Measurements from ENCODE around the gene NOX3. TPM values are rescaled to one million over a fixed set of nuclear protein-coding genes. Genes with fewer than 3 reads are reported as not detected.

The NOX3 gene
- total RNA-seq, 2 experiments from 2014 or later: not detected

GRCh38 chr6:155439376-155439775, 16.3 kb downstream of the NOX3 start:
- ChIA-PET CTCF (no interaction called here), POLR2A (no interaction called here)
- H3K9me3 ChIP-seq (ENCODE audit: control insufficient read depth in 1 of 2, insufficient read depth in 1 of 2, low read length in 2 of 2): no peaks in the 10 kb centered on the region
- H3K36me3 ChIP-seq (ENCODE audit: insufficient read depth, low read length): no peaks in the 10 kb centered on the region
- H3K36me3 Mint-ChIP-seq (ENCODE audit: low read depth): no peaks in the 10 kb centered on the region
- ATAC-seq (ENCODE audit: poor library complexity) (no peak), DNase-seq (no peak)
- H3K4me3 ChIP-seq (ENCODE audit: low read length): no peak overlapping the region
- no peak overlapping the region for H3K27ac ChIP-seq (ENCODE audit: low read depth in 1 of 2, low read length in 2 of 2)
- peaks cover 4% of the 10 kb centered on the region for H3K27me3 Mint-ChIP-seq
- no peak for TF ChIP-seq CTCF (IDR thresholded peaks at IDR 0.05)
- no peak overlapping the region for H3K27ac Mint-ChIP-seq
- H3K4me3 Mint-ChIP-seq: no peak overlapping the region
- H3K9me3 Mint-ChIP-seq: no peaks in the 10 kb centered on the region
- intact Hi-C loops (cut with DNase I, micrococcal nuclease): no loop called here
- H3K4me1 Mint-ChIP-seq (ENCODE audit: low read depth): no peaks in the 10 kb centered on the region
- H3K27me3 ChIP-seq (ENCODE audit: control insufficient read depth in 1 of 2, insufficient read depth in 2 of 2, low read length in 2 of 2): no peaks in the 10 kb centered on the region
- H3K4me1 ChIP-seq (ENCODE audit: insufficient read depth, low read length): no peaks in the 10 kb centered on the region

- H3K4me3 Mint-ChIP-seq: no peak overlapping the region
- Histone ChIP-seq H3K4me1 (ENCODE audit: insufficient read depth, low read length) (no peaks in the 10 kb centered on the region), H3K27me3 (ENCODE audit: control insufficient read depth in 1 of 2, insufficient read depth in 2 of 2, low read length in 2 of 2) (no peaks in the 10 kb centered on the region), H3K9me3 (ENCODE audit: control insufficient read depth in 1 of 2, insufficient read depth in 1 of 2, low read length in 2 of 2) (no peaks in the 10 kb centered on the region), H3K4me3 (ENCODE audit: low read length) (no peak overlapping the region), H3K27ac (ENCODE audit: low read depth in 1 of 2, low read length in 2 of 2) (no peak overlapping the region), H3K36me3 (ENCODE audit: insufficient read depth, low read length) (no peaks in the 10 kb centered on the region)
- ChIA-PET POLR2A (no interaction called here), CTCF (no interaction called here)
- ATAC-seq (ENCODE audit: poor library complexity): no peak
- H3K9me3 Mint-ChIP-seq: no peaks in the 10 kb centered on the region
- no peaks in the 10 kb centered on the region for H3K4me1 Mint-ChIP-seq (ENCODE audit: low read depth)
- TF ChIP-seq CTCF (IDR thresholded peaks at IDR 0.05): no peak
- intact Hi-C loops (cut with DNase I, micrococcal nuclease): no loop called here
- DNase-seq: no peak
- H3K27ac Mint-ChIP-seq: no peak overlapping the region
- H3K27me3 Mint-ChIP-seq: peaks cover under 1% of the 10 kb centered on the region
- no peaks in the 10 kb centered on the region for H3K36me3 Mint-ChIP-seq (ENCODE audit: low read depth)
These were observed 18.5 kb downstream of the NOX3 start for GRCh38 chr6:155436981-155437749.

- no peak for TF ChIP-seq CTCF (IDR thresholded peaks at IDR 0.05)
- no peaks in the 10 kb centered on the region for H3K27me3 Mint-ChIP-seq
- H3K36me3 Mint-ChIP-seq (ENCODE audit: low read depth): no peaks in the 10 kb centered on the region
- H3K27ac ChIP-seq (ENCODE audit: low read depth in 1 of 2, low read length in 2 of 2): no peak overlapping the region
- CTCF ChIA-PET: no interaction called here
- no peak overlapping the region for H3K27ac Mint-ChIP-seq
- POLR2A ChIA-PET: no interaction called here
- intact Hi-C loops (cut with DNase I, micrococcal nuclease): no loop called here
- no peaks in the 10 kb centered on the region for H3K9me3 ChIP-seq (ENCODE audit: control insufficient read depth in 1 of 2, insufficient read depth in 1 of 2, low read length in 2 of 2)
- H3K4me1 Mint-ChIP-seq (ENCODE audit: low read depth): no peaks in the 10 kb centered on the region
- no peaks in the 10 kb centered on the region for H3K9me3 Mint-ChIP-seq
- H3K4me3 Mint-ChIP-seq: no peak overlapping the region
- DNase-seq (no peak), ATAC-seq (ENCODE audit: poor library complexity) (no peak)
- H3K36me3 ChIP-seq (ENCODE audit: insufficient read depth, low read length): no peaks in the 10 kb centered on the region
- no peak overlapping the region for H3K4me3 ChIP-seq (ENCODE audit: low read length)
- H3K4me1 ChIP-seq (ENCODE audit: insufficient read depth, low read length): no peaks in the 10 kb centered on the region
- no peaks in the 10 kb centered on the region for H3K27me3 ChIP-seq (ENCODE audit: control insufficient read depth in 1 of 2, insufficient read depth in 2 of 2, low read length in 2 of 2)
These were observed 20.7 kb downstream of the NOX3 start for GRCh38 chr6:155434829-155435423.

All from CD4-positive, alpha-beta T cell (primary cell).